ENCODE data around the gene DAP. TPM values are rescaled to one million over a fixed set of nuclear protein-coding genes. Genes with fewer than 3 reads are reported as not detected.

DAP gene
- total RNA-seq: 10 to 100 TPM; 42.5 to 45.3 TPM

- peaks cover 3% of the 10 kb centered on the region for H3K27me3 Mint-ChIP-seq
- peaks cover 15% of the 10 kb centered on the region for H3K36me3 Mint-ChIP-seq (ENCODE audit: low read depth)
- H3K27ac Mint-ChIP-seq: peak within 1 kb of the TSS; percentile 84
- no peak for TF ChIP-seq CTCF (IDR thresholded peaks at IDR 0.05)
- peaks cover 44% of the 10 kb centered on the region for H3K4me1 Mint-ChIP-seq (ENCODE audit: low read depth)
- ATAC-seq: peak; percentile 86
- intact Hi-C loops (cut with micrococcal nuclease): loop anchor here (10.0 kb wide), 1 partner anchor 127 kb away; no protein-coding TSS in a partner anchor
- POLR2A ChIA-PET: interaction anchor here (0.6 to 1.3 kb wide), 4 partner anchors 9 to 243 kb away, joined by 3 to 4 read pairs (median 3); no protein-coding TSS in a partner anchor
- peak within 1 kb of the TSS; percentile 91 for H3K4me3 Mint-ChIP-seq
- no peaks in the 10 kb centered on the region for H3K9me3 Mint-ChIP-seq
- DNase-seq: peak; percentile 86
- CTCF ChIA-PET: interaction anchor here (0.8 kb wide), 2 partner anchors 103 to 134 kb away, joined by 3 read pairs; no protein-coding TSS in a partner anchor
Measured at GRCh38 chr5:10761185-10761932, at the start of gene DAP. DAP (minus strand) TSS chr5:10761234; CDS start chr5:10761068, 166 bp downstream.

- TF ChIP-seq CTCF (IDR thresholded peaks at IDR 0.05): no peak
- ChIA-PET POLR2A (no interaction called here), CTCF (no interaction called here)
- Mint-ChIP-seq H3K4me3 (no peak overlapping the region), H3K36me3 (ENCODE audit: low read depth) (no peaks in the 10 kb centered on the region), H3K27ac (no peak overlapping the region), H3K27me3 (peaks cover 16% of the 10 kb centered on the region), H3K4me1 (ENCODE audit: low read depth) (no peaks in the 10 kb centered on the region), H3K9me3 (no peaks in the 10 kb centered on the region)
- ATAC-seq: no peak
- DNase-seq: no peak
- intact Hi-C loops (cut with micrococcal nuclease): no loop called here
Measured at GRCh38 chr5:10808347-10809226, 47.6 kb upstream of the DAP start.

GRCh38 chr5:10801931-10802666, 41.1 kb upstream of the DAP start:
- Mint-ChIP-seq H3K9me3 (no peaks in the 10 kb centered on the region), H3K4me3 (no peak overlapping the region)
- POLR2A ChIA-PET: no interaction called here

GRCh38 chr5:10800852-10801251, 39.8 kb upstream of the DAP start:
- intact Hi-C loops (cut with micrococcal nuclease): no loop called here
- no peak for TF ChIP-seq CTCF (IDR thresholded peaks at IDR 0.05)
- no peaks in the 10 kb centered on the region for H3K36me3 Mint-ChIP-seq (ENCODE audit: low read depth)
- peaks cover 24% of the 10 kb centered on the region for H3K27me3 Mint-ChIP-seq
- no peak overlapping the region for H3K27ac Mint-ChIP-seq
- ATAC-seq (no peak), DNase-seq (no peak)
- no peaks in the 10 kb centered on the region for H3K4me1 Mint-ChIP-seq (ENCODE audit: low read depth)
- ChIA-PET POLR2A (no interaction called here), CTCF (no interaction called here)
- H3K9me3 Mint-ChIP-seq: no peaks in the 10 kb centered on the region
- no peak overlapping the region for H3K4me3 Mint-ChIP-seq

More at GRCh38 chr5:10801931-10802666, 41.1 kb upstream of the DAP start:
- Mint-ChIP-seq H3K27ac (no peak overlapping the region), H3K36me3 (ENCODE audit: low read depth) (no peaks in the 10 kb centered on the region), H3K27me3 (peaks cover 19% of the 10 kb centered on the region), H3K4me1 (ENCODE audit: low read depth) (no peaks in the 10 kb centered on the region)
- CTCF ChIA-PET: interaction anchor here (0.9 to 1.0 kb wide), 3 partner anchors 11 to 62 kb away, joined by 3 to 5 read pairs (median 3); no protein-coding TSS in a partner anchor
- DNase-seq (no peak), ATAC-seq (no peak)
- no peak for TF ChIP-seq CTCF (IDR thresholded peaks at IDR 0.05)
- intact Hi-C loops (cut with micrococcal nuclease): no loop called here
